Endodermal cell (in vitro differentiated cells): Measurements from ENCODE around the gene CYB561D2. TPM values are rescaled to one million over a fixed set of nuclear protein-coding genes. Genes with fewer than 3 reads are reported as not detected.

ENCODE experiments used
- DNase-seq: peaks from one replicate; pipeline ENCODE4 v3.0.0-alpha.2; 2017
- H3K27ac ChIP-seq: 2 replicates; pipeline ENCODE4 v1.5.1; 2013; ENCODE audit warnings: mild to moderate bottlenecking, low read depth, low read length, moderate library complexity
- H3K27me3 ChIP-seq: 2 replicates; pipeline ENCODE4 v1.6.1; 2013; ENCODE audit warnings: mild to moderate bottlenecking, low read length, moderate library complexity; ENCODE audit not compliant: insufficient read depth, control insufficient read depth, poor library complexity, severe bottlenecking
- H3K36me3 ChIP-seq: 2 replicates; pipeline ENCODE4 v1.7.0; 2013; ENCODE audit warnings: mild to moderate bottlenecking, low read length, moderate library complexity; ENCODE audit not compliant: control insufficient read depth, insufficient read depth
- H3K4me1 ChIP-seq: one replicate; pipeline ENCODE4 v1.7.0; 2013; ENCODE audit warnings: low read length; ENCODE audit not compliant: control insufficient read depth, insufficient read depth
- H3K4me3 ChIP-seq: 2 replicates; pipeline ENCODE4 v1.5.1; 2013; ENCODE audit warnings: mild to moderate bottlenecking, low read length, moderate library complexity
- H3K9ac ChIP-seq: 2 replicates; pipeline ENCODE4 v1.6.1; 2013; ENCODE audit warnings: mild to moderate bottlenecking, low read length, moderate library complexity; ENCODE audit not compliant: poor library complexity, severe bottlenecking; ENCODE audit errors: extremely low read depth
- H3K9me3 ChIP-seq: 2 replicates; pipeline ENCODE4 v1.6.1; 2013; ENCODE audit warnings: mild to moderate bottlenecking, low read length, moderate library complexity; ENCODE audit not compliant: control insufficient read depth
- H3K27ac Mint-ChIP-seq: 2 replicates; pipeline ENCODE4 v1.8.0; 2020; ENCODE audit warnings: mixed read lengths
- H3K27me3 Mint-ChIP-seq: 2 replicates; pipeline ENCODE4 v1.8.0; 2021; ENCODE audit warnings: mild to moderate bottlenecking, mixed read lengths; ENCODE audit not compliant: insufficient read depth
- H3K36me3 Mint-ChIP-seq: 2 replicates; pipeline ENCODE4 v1.8.0; 2020; ENCODE audit warnings: low read depth, mixed read lengths
- H3K4me1 Mint-ChIP-seq: 2 replicates; pipeline ENCODE4 v1.8.0; 2020; ENCODE audit warnings: mixed read lengths
- H3K4me3 Mint-ChIP-seq: 2 replicates; pipeline ENCODE4 v1.8.0; 2020; ENCODE audit warnings: mild to moderate bottlenecking, moderate library complexity, mixed read lengths
- H3K9me3 Mint-ChIP-seq: 2 replicates; pipeline ENCODE4 v1.8.0; 2020; ENCODE audit warnings: mild to moderate bottlenecking, mixed read lengths
- CTCF ChIP-seq: fragments of 200-600 bp; sonication (generic); conservative IDR thresholded peaks from 2 replicates; pipeline ENCODE4 v1.5.0; 2021; ENCODE audit warnings: antibody characterized with exemption, mild to moderate bottlenecking
- WGBS, 2 experiments: methylation state at CpG; one replicate each; pipeline versions ENCODE4 v1.1.5 to v1.1.7; 2013; ENCODE audit warnings: missing lambda C conversion rate in 2 of 2, mixed read lengths in 1 of 2; ENCODE audit not compliant: insufficient coverage in 1 of 2, insufficient read length in 1 of 2; 5-methylcytosine and 5-hydroxymethylcytosine counted together
- total RNA-seq, 2 donors: library from RNA; stranded (reverse); fragmentation: NEBNext Ultra II Directional in 1 of 2; extraction: Animal tissue kit (Norgen Biotek cat#: 25700) in 1 of 2; gene quantifications; 2 replicates in 1 of 2; 3 replicates in 1 of 2; pipeline ENCODE4 v1.2.1, GENCODE V29; 2021

CYB561D2 gene
- total RNA-seq, 2 donors from 2014 or later, result 8.5 to 14.6 TPM

- no peaks in the 10 kb centered on the region for H3K9me3 Mint-ChIP-seq
- peak overlapping the region; percentile 83 for H3K4me3 Mint-ChIP-seq
- H3K36me3 ChIP-seq, result peaks cover 28% of the 10 kb centered on the region
- H3K9ac ChIP-seq, result peak overlapping the region; percentile 78
- peaks cover 18% of the 10 kb centered on the region for H3K36me3 Mint-ChIP-seq
- WGBS, 2 experiments, result 82 to 86% methylated on average over 18 to 24 of the region's 24 CpGs
- peaks cover 4% of the 10 kb centered on the region for H3K27me3 Mint-ChIP-seq
- peaks cover 11% of the 10 kb centered on the region for H3K4me1 ChIP-seq
- TF ChIP-seq CTCF, result no peak
- H3K27ac ChIP-seq, result no peak overlapping the region
- H3K9me3 ChIP-seq, result no peaks in the 10 kb centered on the region
- peak overlapping the region; percentile 90 for H3K4me3 ChIP-seq
- no peaks in the 10 kb centered on the region for H3K27me3 ChIP-seq
- no peak for DNase-seq
- H3K4me1 Mint-ChIP-seq, result peaks cover 25% of the 10 kb centered on the region
- H3K27ac Mint-ChIP-seq, result peak overlapping the region; percentile 64
These were observed 7.8 kb downstream of the CYB561D2 start for GRCh38 chr3:50358355-50358910.

GRCh38 chr3:50358911-50359759 is 8.5 kb downstream of the CYB561D2 start, which contains the start of gene TMEM115:
Gene TMEM115, minus strand, starts transcription at chr3:50359521. Its CDS starts 458 bp downstream, at chr3:50359063.
- Mint-ChIP-seq H3K27ac (peak within 1 kb of the TSS; percentile 89), H3K4me1 (peaks cover 25% of the 10 kb centered on the region), H3K36me3 (peaks cover 15% of the 10 kb centered on the region), H3K9me3 (no peaks in the 10 kb centered on the region), H3K27me3 (peaks cover 8% of the 10 kb centered on the region), H3K4me3 (peak within 1 kb of the TSS; percentile 83)
- Histone ChIP-seq H3K4me3 (peak within 1 kb of the TSS; percentile 90), H3K36me3 (peaks cover 24% of the 10 kb centered on the region), H3K9ac (peak within 1 kb of the TSS; percentile 78), H3K27me3 (peaks cover 2% of the 10 kb centered on the region), H3K4me1 (peaks cover 11% of the 10 kb centered on the region), H3K27ac (no peak within 1 kb of the TSS), H3K9me3 (no peaks in the 10 kb centered on the region)
- DNase-seq, result peak; percentile 99
- TF ChIP-seq CTCF, result no peak
- WGBS, 2 experiments, result 3 to 8% methylated on average over 22 to 64 of the region's 64 CpGs

GRCh38 chr3:50359760-50360110 is 9.1 kb downstream of the CYB561D2 start:
- peaks cover 10% of the 10 kb centered on the region for H3K36me3 Mint-ChIP-seq
- Histone ChIP-seq H3K27ac (no peak overlapping the region), H3K27me3 (peaks cover 4% of the 10 kb centered on the region), H3K9me3 (no peaks in the 10 kb centered on the region), H3K36me3 (peaks cover 18% of the 10 kb centered on the region), H3K4me1 (peaks cover 11% of the 10 kb centered on the region), H3K9ac (no peak overlapping the region), H3K4me3 (peak overlapping the region; percentile 90)
- H3K9me3 Mint-ChIP-seq, result no peaks in the 10 kb centered on the region
- DNase-seq, result no peak
- H3K4me1 Mint-ChIP-seq, result peaks cover 25% of the 10 kb centered on the region
- peak overlapping the region; percentile 83 for H3K4me3 Mint-ChIP-seq
- peaks cover 11% of the 10 kb centered on the region for H3K27me3 Mint-ChIP-seq
- peak overlapping the region; percentile 26 for H3K27ac Mint-ChIP-seq
- TF ChIP-seq CTCF, result no peak
- WGBS, 2 experiments, result 33 to 39% methylated on average over 8 of the region's 8 CpGs
